Panc1 (cell line): ENCODE data around the gene MYOT. TPM values are rescaled to one million over a fixed set of nuclear protein-coding genes. Genes with fewer than 3 reads are reported as not detected.

Experiments used
- ATAC-seq: fragments of 200-7000 bp; cut with Tn5 transposase; 2 replicates; pipeline ENCODE4 v1.9.1; 2020; ENCODE audit warnings: mild to moderate bottlenecking, moderate library complexity
- BruUV-seq: library from RNA; stranded (reverse); fragments of 400-500 nt; replicated peaks from 2 replicates; lab custom pipeline; 2021; lab: Mats Ljungman, UMichigan
- CTCF ChIA-PET: fragments of 300-600 bp; sonication (Branson Sonifier 250); formaldehyde crosslinking; loops from one replicate; lab custom pipeline; 2022; ENCODE audit warnings: antibody characterized with exemption; lab: Charles Lee
- POLR2A ChIA-PET: fragments of 300-600 bp; sonication (Branson Sonifier 250); formaldehyde crosslinking; loops from one replicate; lab custom pipeline; 2022; ENCODE audit warnings: antibody characterized with exemption; lab: Charles Lee
- DNase-seq: peaks from one replicate; pipeline ENCODE4 v3.0.0-alpha.2; 2010; ENCODE audit warnings: low read depth, low spot score
- H3K27ac ChIP-seq: 2 replicates; pipeline ENCODE4 v1.5.1; 2011; ENCODE audit warnings: mild to moderate bottlenecking, low read length, inconsistent platforms
- H3K27me3 ChIP-seq: fragments of 200-500 bp; sonication (Bioruptor generic); 2 replicates; pipeline ENCODE4 v1.6.0; 2014; ENCODE audit warnings: low read length, inconsistent platforms; ENCODE audit not compliant: control insufficient read depth, insufficient read depth
- H3K36me3 ChIP-seq: fragments of 200-500 bp; sonication (Bioruptor generic); 2 replicates; pipeline ENCODE4 v1.5.1; 2014; ENCODE audit warnings: inconsistent platforms, mild to moderate bottlenecking, low read length, moderate library complexity; ENCODE audit not compliant: control insufficient read depth, insufficient read depth
- H3K4me1 ChIP-seq: 2 replicates; pipeline ENCODE4 v1.5.1; 2011; ENCODE audit warnings: inconsistent platforms, mild to moderate bottlenecking, low read length, moderate library complexity; ENCODE audit not compliant: control insufficient read depth, insufficient read depth
- H3K4me3 ChIP-seq, 2 experiments: 2 replicates each; pipeline ENCODE4 v1.5.1; 2011 to 2012; ENCODE audit warnings: low read depth in 2 of 2, low read length in 2 of 2, mild to moderate bottlenecking in 2 of 2, inconsistent platforms in 1 of 2, moderate library complexity in 1 of 2
- H3K9me3 ChIP-seq: fragments of 200-500 bp; sonication (Bioruptor generic); 2 replicates; pipeline ENCODE4 v1.5.1; 2014; ENCODE audit warnings: low read depth, mild to moderate bottlenecking, inconsistent platforms, low read length, moderate library complexity; ENCODE audit not compliant: control insufficient read depth, insufficient read depth
- CTCF ChIP-seq: fragments of 450-650 bp; IDR thresholded peaks from 2 replicates; pipeline ENCODE4 v1.5.1; 2017; ENCODE audit warnings: mild to moderate bottlenecking
- POLR2AphosphoS5 ChIP-seq: IDR thresholded peaks from 2 replicates; pipeline ENCODE4 v1.6.1; 2012; ENCODE audit warnings: mild to moderate bottlenecking, low read depth, low read length, moderate library complexity
- REST ChIP-seq, 2 experiments: IDR thresholded peaks; 2 replicates each; pipeline ENCODE4 v1.6.1; 2011 to 2012; ENCODE audit warnings: low read depth in 2 of 2, control low read depth in 1 of 2, low read length in 1 of 2, mild to moderate bottlenecking in 1 of 2, moderate library complexity in 1 of 2; ENCODE audit not compliant: insufficient read depth in 1 of 2
- SIN3A ChIP-seq: IDR thresholded peaks from 2 replicates; pipeline ENCODE4 v1.6.1; 2012; ENCODE audit warnings: low read depth, mild to moderate bottlenecking, low read length, moderate library complexity, borderline replicate concordance; ENCODE audit not compliant: insufficient read depth
- TCF7L2 ChIP-seq: IDR thresholded peaks from 2 replicates; pipeline ENCODE4 v1.6.1; 2011; ENCODE audit warnings: mild to moderate bottlenecking, low read depth, low read length, inconsistent platforms
- in situ Hi-C: cut with HindIII; loops from 2 replicates; pipeline ENCODE4 v1.10.0; 2016; ENCODE audit warnings: low sequenced_read_pairs, low pct_unique_long_range_greater_than_20kb
- intact Hi-C: fragments of 100-400 bp; cut with micrococcal nuclease; formaldehyde crosslinking; loops from one replicate; pipeline ENCODE4 v1.10.0; 2022; ENCODE audit not compliant: unreplicated experiment
- total RNA-seq: library from RNA; stranded (reverse); gene quantifications from one replicate; pipeline ENCODE4 v1.2.1, GENCODE V29; 2021; ENCODE audit not compliant: unreplicated experiment

The MYOT gene
- total RNA-seq, 1 experiment from 2014 or later = not detected

- in situ Hi-C loops = no loop called here
- no peak overlapping the region for H3K4me3 ChIP-seq
- ChIA-PET POLR2A (no interaction called here), CTCF (no interaction called here)
- H3K9me3 ChIP-seq = no peaks in the 10 kb centered on the region
- no peaks in the 10 kb centered on the region for H3K27me3 ChIP-seq
- BruUV-seq = no TSS peak
- no peak overlapping the region for H3K27ac ChIP-seq
- no peaks in the 10 kb centered on the region for H3K36me3 ChIP-seq
- intact Hi-C loops = no loop called here
- H3K4me1 ChIP-seq = no peaks in the 10 kb centered on the region
- ATAC-seq (no peak), DNase-seq (no peak)
- no peak for TF ChIP-seq REST (IDR thresholded peaks at IDR 0.05; ENCODE audit: insufficient read depth in 1 of 2, low read depth in 2 of 2, low read length in 1 of 2)
- TF ChIP-seq POLR2AphosphoS5 = no peak
- TF ChIP-seq CTCF = no peak
- TF ChIP-seq TCF7L2 = no peak
- TF ChIP-seq SIN3A = no peak
Observed at GRCh38 chr5:137866541-137867388, 895 bp upstream of the MYOT start.

DNA sequence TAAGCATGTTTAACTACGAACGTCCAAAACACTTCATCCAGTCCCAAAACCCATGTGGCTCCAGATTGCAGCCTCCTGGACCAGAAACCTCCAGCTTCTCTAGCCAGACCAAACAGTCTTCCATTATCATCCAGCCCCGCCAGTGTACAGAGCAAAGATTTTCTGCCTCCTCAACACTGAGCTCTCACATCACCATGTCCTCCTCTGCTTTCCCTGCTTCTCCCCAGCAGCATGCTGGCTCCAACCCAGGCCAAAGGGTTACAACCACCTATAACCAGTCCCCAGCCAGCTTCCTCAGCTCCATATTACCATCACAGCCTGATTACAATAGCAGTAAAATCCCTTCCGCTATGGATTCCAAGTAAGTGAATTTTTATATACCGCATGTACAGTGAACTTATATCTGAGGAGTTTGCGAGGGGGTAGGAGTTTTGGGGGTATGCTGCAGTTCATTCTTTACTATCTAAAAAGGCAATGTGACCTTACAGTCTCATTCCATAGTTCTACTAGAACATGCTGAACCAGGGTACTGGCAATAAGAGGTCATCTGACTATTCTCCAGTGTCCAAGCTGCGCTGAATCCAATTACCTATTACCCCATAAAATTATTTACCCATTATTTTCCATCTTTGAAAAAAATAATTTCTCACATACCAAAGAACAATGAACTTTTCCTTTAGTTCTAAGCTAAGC is 3.1 kb downstream of the MYOT start:
- DNase-seq = no peak
- no TSS peak for BruUV-seq
- ATAC-seq = no peak
- no peak for TF ChIP-seq POLR2AphosphoS5
- no peak for TF ChIP-seq SIN3A
- TF ChIP-seq CTCF = no peak
- TF ChIP-seq TCF7L2 = no peak
- TF ChIP-seq REST (IDR thresholded peaks at IDR 0.05; ENCODE audit: insufficient read depth in 1 of 2, low read depth in 2 of 2, low read length in 1 of 2) = no peak
- ChIA-PET CTCF (no interaction called here), POLR2A (no interaction called here)
- no peaks in the 10 kb centered on the region for H3K9me3 ChIP-seq
- H3K4me3 ChIP-seq = no peak overlapping the region
- H3K27ac ChIP-seq = no peak overlapping the region
- H3K27me3 ChIP-seq = no peaks in the 10 kb centered on the region
- H3K4me1 ChIP-seq = no peaks in the 10 kb centered on the region
- in situ Hi-C loops (no loop called here), intact Hi-C loops (no loop called here)
- H3K36me3 ChIP-seq = no peaks in the 10 kb centered on the region
